Activated CD4-positive, alpha-beta T cell treated with anti-CD3 and anti-CD28 coated beads, Interleukin-2, amount 50 U/mL, for 1 hour (primary cell): ENCODE results near the gene CRTAC1.
A peak's percentile ranks its signal among the peaks of the same experiment; 100 is the strongest.

Source experiments
- DNase-seq: peaks from one replicate; pipeline ENCODE4 v3.0.0-alpha.2; 2020

The CRTAC1 gene

GRCh38 chr10:97894092-97894491, 136.3 kb downstream of the CRTAC1 start:
- DNase-seq = no peak

GRCh38 chr10:97892939-97893338, 137.5 kb downstream of the CRTAC1 start:
- DNase-seq = no peak

- DNase-seq = no peak
Measured at GRCh38 chr10:97892506-97892905, 137.9 kb downstream of the CRTAC1 start.

- DNase-seq = no peak
Measured at GRCh38 chr10:97891497-97892167, 138.8 kb downstream of the CRTAC1 start.

- DNase-seq = no peak
Measured at GRCh38 chr10:97889461-97890265, 140.8 kb downstream of the CRTAC1 start.

GRCh38 chr10:97888641-97889262, 141.7 kb downstream of the CRTAC1 start:
- DNase-seq = no peak

GRCh38 chr10:97888134-97888533, 142.3 kb downstream of the CRTAC1 start:
- no peak for DNase-seq

GRCh38 chr10:97887399-97887798, 143.0 kb downstream of the CRTAC1 start:
- DNase-seq = no peak

- no peak for DNase-seq
Measured at GRCh38 chr10:97886286-97886685, 144.1 kb downstream of the CRTAC1 start.

GRCh38 chr10:97883092-97883485, 147.3 kb downstream of the CRTAC1 start:
- no peak for DNase-seq

GRCh38 chr10:97882142-97883091, 148.0 kb downstream of the CRTAC1 start:
- no peak for DNase-seq

GRCh38 chr10:97880109-97880508, 150.3 kb downstream of the CRTAC1 start:
- no peak for DNase-seq

- no peak for DNase-seq
Measured at GRCh38 chr10:97879241-97879640, 151.2 kb downstream of the CRTAC1 start.

- no peak for DNase-seq
Measured at GRCh38 chr10:97876402-97876801, 154.0 kb downstream of the CRTAC1 start.

GRCh38 chr10:97875391-97875790, 155.0 kb downstream of the CRTAC1 start:
- no peak for DNase-seq

GRCh38 chr10:97874332-97874731, 156.1 kb downstream of the CRTAC1 start:
- DNase-seq = no peak

GRCh38 chr10:97873569-97873968, 156.9 kb downstream of the CRTAC1 start:
- DNase-seq = no peak

- no peak for DNase-seq
Measured at GRCh38 chr10:97870990-97871389, 159.4 kb downstream of the CRTAC1 start.

- DNase-seq = peak; percentile 77
Measured at GRCh38 chr10:97869091-97870042, 161.1 kb downstream of the CRTAC1 start.

- no peak for DNase-seq
Measured at GRCh38 chr10:97868134-97868685, 162.2 kb downstream of the CRTAC1 start.

- DNase-seq = no peak
Measured at GRCh38 chr10:97867220-97867800, 163.1 kb downstream of the CRTAC1 start.
